Anterior cingulate cortex (tissue), 58 donors: Measurements from ENCODE around the gene AKAP1.

ENCODE experiments used
- DNase-seq, 58 donors: peaks; one replicate each; lab custom pipeline; 2025; lab: John Stamatoyannopoulos, UW

AKAP1 gene

GRCh38 chr17:57146273-57146672 lies 61.2 kb downstream of the AKAP1 start:
- peak in 5 of 58 donors; percentile 2 to 15 (median 6) for DNase-seq

GRCh38 chr17:57151798-57152197 lies 66.8 kb downstream of the AKAP1 start:
- DNase-seq = no peak

GRCh38 chr17:57152967-57153528 lies 68.0 kb downstream of the AKAP1 start:
- DNase-seq = no peak

DNA sequence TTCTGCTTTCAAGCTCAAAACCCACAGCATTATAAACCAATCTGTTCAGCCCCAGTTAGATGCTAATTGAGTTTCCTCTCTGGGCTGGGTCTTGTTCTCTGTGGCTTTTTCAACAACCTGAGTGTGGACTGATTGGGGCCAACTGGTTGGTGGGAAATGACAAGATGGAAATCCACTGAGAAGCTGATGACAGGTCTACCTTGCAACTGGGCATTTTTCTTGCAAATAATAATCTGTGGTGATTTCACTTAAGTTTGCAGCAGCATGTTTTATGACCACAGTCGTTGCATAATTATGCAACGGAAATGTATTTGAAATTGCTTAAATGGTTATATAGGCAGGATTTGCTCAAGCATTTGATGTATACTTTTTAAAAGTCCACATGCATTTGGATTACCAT lies 69.9 kb downstream of the AKAP1 start:
- DNase-seq = no peak

- no peak for DNase-seq
Measured at GRCh38 chr17:57158325-57158724, 73.3 kb downstream of the AKAP1 start.

- DNase-seq = no peak
Measured at GRCh38 chr17:57158795-57159194, 73.7 kb downstream of the AKAP1 start.

DNA sequence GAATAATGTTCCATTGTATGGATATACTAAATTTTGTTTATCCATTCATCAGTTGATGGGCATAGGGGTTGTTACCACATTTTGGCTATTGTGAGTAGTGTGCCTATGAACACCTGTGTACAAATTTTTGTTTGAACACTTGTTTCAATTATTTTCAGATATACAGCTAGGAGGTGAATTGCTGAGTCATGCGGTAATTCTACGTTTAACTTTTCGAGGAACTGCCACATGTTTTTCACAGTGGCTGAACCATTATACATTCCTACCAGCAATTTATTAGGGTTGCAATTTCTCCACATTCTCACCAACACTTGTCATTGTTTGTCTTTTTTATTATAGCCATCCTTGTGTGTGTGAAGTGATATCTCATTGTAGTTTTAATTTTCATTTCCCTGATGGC lies 75.6 kb downstream of the AKAP1 start:
- DNase-seq = no peak

DNA sequence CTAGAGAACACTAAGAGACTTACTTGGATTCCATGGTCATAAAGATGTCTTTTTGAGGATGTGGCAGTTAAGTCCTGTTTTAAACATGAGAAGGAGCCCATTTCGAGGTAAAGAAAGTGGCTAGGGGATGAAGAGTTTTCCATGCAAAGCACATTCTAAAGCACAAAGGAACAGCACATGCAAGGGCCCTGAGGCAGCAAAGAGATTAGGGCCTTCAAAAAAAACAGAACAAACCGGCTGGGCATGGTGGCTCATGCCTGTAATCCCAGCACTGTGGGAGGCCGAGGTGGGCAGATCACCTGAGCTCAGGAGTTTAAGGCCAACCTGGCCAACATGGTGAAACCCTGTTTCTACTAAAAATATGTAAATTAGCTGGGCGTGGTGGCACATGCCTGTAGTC lies 79.8 kb downstream of the AKAP1 start:
- no peak for DNase-seq

DNA sequence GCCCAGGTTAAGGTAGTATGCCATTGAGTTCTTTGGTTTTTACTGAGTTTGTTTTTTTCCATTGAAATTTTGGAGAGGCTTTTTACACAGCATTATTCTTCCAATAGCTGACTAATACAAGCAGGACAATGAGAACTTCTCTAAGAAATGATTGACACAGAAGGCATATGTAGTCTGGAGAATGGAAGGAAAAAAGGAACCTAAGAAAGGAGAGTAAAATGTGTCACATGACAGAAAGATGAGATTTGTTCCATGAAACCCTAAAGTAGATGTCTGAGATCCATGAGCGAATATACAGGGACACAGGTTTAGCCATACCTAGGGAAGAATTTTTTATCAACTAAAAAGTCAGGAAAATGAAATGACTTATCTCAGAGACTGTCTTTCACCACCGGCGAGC lies 80.7 kb downstream of the AKAP1 start:
- no peak for DNase-seq

DNA sequence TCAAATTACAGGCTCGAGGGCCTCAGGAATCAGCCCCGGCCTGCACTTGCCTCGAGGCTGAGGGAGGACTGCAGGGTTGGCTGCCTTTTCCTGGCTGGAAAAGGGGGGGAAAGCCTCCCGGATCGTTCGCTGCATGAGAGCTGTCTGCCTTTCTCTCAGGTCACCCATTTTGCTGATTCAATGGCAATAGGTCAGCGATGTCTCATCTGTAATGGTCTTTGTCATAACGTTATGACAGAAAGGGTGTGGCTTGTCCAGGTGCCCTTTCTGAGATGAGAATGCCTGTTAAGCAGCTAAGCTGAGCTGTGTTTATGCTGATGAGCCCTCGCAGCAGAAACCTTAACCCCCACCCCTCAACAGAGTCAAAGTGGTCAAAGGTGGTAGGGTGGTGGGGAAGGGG lies 81.8 kb downstream of the AKAP1 start:
- no peak for DNase-seq

DNA sequence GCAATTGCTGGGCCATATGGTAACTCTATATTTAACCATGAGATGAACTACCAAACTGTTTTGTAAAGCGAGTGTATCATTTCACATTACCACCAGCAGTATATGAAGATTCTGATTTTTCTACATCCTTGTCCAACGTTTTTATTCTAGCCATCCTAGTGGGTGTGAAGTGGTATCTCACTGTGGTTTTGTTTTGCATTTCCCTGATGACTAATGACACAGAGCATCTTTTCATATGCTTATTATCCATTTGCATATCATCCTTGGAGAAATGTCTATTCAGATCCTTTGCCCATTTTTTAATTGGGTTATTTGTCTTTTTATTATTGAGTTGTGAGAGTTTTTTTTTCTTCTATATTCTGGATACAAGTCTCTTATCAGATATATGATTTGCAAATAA lies 83.6 kb downstream of the AKAP1 start:
- DNase-seq = no peak

GRCh38 chr17:57170866-57171265 lies 85.8 kb downstream of the AKAP1 start:
- no peak for DNase-seq
